ENCODE data around the gene SLC26A11. TPM values are rescaled to one million over a fixed set of nuclear protein-coding genes. Genes with fewer than 3 reads are reported as not detected.

The SLC26A11 gene
- total RNA-seq, 4 donors from 2014 or later = 11.3 to 13.8 (median 12.7) TPM

DNA sequence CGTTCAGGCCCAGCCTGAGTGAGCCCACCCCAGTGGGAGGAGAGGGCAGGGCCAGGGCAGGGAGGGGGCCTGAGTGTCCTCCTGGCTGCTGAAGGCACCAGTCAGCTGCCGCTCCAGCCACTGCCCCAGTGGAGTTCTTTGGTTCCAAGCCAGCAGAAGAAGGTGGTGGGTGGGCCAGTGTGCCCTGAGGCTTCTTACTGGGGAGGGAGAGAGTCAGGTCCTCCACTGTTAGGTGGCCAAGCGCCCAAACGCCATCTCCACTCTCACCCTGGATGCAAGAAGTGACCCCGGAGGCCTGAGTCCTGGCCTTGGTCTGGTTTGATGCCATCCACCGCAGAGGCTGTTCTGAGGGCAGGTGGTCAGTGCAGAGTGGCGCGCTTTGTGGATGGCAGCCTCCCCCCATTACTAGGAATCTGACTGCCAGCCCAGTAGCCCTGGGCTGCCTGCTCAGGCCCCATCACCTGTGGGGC, 42.6 kb downstream of the SLC26A11 start:
- DNase-seq (ENCODE audit: extremely low spot score) = no peak
- Histone ChIP-seq H3K27ac (replicated peaks in 1 of 4) (peak overlapping the region; percentile 96 to 99 (median 98)), H3K36me3 (peaks cover 4 to 32% (median 20%) of the 10 kb centered on the region in 4 donors), H3K4me1 (peaks cover 36 to 54% (median 45%) of the 10 kb centered on the region in 4 donors), H3K9me3 (no peaks in the 10 kb centered on the region), H3K27me3 (no peaks in the 10 kb centered on the region), H3K4me3 (peak overlapping the region; percentile 36 to 93 (median 71))
- intact Hi-C loops (cut with DNase I) = loop anchor here (5.0 kb wide), 1 partner anchor 116 kb away; the partner anchor contains the start of gene EIF4A3
- WGBS = 100% methylated on average over 4 of the region's 8 CpGs
- TF ChIP-seq POLR2AphosphoS5 (IDR thresholded peaks at IDR 0.05) (no peak), POLR2A (IDR thresholded peaks at IDR 0.05; ENCODE audit: low read depth) (no peak), EP300 (IDR thresholded peaks at IDR 0.05) (no peak)
- TF ChIP-seq, protein P1, sequence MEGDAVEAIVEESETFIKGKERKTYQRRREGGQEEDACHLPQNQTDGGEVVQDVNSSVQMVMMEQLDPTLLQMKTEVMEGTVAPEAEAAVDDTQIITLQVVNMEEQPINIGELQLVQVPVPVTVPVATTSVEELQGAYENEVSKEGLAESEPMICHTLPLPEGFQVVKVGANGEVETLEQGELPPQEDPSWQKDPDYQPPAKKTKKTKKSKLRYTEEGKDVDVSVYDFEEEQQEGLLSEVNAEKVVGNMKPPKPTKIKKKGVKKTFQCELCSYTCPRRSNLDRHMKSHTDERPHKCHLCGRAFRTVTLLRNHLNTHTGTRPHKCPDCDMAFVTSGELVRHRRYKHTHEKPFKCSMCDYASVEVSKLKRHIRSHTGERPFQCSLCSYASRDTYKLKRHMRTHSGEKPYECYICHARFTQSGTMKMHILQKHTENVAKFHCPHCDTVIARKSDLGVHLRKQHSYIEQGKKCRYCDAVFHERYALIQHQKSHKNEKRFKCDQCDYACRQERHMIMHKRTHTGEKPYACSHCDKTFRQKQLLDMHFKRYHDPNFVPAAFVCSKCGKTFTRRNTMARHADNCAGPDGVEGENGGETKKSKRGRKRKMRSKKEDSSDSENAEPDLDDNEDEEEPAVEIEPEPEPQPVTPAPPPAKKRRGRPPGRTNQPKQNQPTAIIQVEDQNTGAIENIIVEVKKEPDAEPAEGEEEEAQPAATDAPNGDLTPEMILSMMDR (IDR thresholded peaks at IDR 0.05) = no peak

DNA sequence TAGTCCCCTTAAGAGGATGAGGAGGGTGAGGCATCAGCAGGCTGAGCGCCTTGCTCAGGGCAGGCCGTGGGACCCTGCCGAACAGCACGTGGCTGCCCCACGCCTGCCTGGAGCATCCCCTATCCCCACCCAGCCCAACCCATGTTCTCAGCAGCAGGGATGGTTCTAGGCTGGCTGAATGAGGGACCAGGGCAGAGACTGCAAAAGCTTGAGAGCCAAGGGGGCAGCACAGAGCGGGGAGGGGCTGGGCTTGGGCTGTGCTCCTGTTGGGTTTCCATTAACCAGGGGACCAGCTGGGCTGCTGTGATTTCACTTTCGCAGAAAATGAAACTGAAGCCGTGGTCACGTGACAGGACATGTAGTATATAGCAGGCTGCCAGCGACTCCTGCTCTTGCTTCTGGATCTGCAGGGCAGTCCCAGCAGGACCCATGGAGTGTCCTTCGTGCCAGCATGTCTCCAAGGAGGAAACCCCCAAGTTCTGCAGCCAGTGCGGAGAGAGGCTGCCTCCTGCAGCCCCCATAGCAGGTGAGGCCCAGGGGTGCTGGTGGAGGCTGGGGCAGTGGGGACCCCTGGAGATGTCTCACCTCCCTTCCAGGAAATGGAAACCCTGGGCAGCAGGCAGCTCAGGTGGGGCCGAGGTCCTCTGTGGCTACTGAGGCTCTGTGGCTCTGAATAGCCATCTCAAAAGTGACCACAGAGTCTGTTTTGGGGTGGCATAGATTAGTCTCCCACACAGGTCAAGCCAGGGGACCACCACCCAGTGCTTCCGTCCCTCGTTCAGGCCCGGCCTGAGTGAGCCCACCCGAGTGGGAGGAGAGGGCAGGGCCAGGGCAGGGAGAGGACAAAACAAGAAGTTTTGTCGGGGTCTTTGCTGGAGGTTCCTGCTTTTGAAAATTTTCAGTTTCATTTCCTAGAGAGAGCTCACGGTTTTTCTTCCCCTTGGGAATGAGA, 43.3 kb downstream of the SLC26A11 start:
- Histone ChIP-seq H3K27me3 (no peaks in the 10 kb centered on the region), H3K36me3 (peaks cover 4 to 39% (median 25%) of the 10 kb centered on the region in 4 donors), H3K4me3 (peak overlapping the region; percentile 36 to 59 (median 48)), H3K4me1 (peaks cover 36 to 54% (median 45%) of the 10 kb centered on the region in 4 donors), H3K27ac (replicated peaks in 1 of 4) (peak overlapping the region; percentile 96 to 99 (median 98)), H3K9me3 (no peaks in the 10 kb centered on the region)
- DNase-seq (ENCODE audit: extremely low spot score) = peak; percentile 94
- WGBS = 61% methylated on average over 8 of the region's 19 CpGs
- intact Hi-C loops (cut with DNase I) = loop anchor here (5.0 kb wide), 1 partner anchor 116 kb away; the partner anchor contains the start of gene EIF4A3
- peak in 1 of 2 donors; percentile 71 for TF ChIP-seq POLR2AphosphoS5 (IDR thresholded peaks at IDR 0.05)
- TF ChIP-seq POLR2A (IDR thresholded peaks at IDR 0.05; ENCODE audit: low read depth) = no peak
- no peak for TF ChIP-seq EP300 (IDR thresholded peaks at IDR 0.05)
- TF ChIP-seq, protein P1 (IDR thresholded peaks at IDR 0.05) = peak in 2 of 3 experiments; percentile 19 to 27

DNA sequence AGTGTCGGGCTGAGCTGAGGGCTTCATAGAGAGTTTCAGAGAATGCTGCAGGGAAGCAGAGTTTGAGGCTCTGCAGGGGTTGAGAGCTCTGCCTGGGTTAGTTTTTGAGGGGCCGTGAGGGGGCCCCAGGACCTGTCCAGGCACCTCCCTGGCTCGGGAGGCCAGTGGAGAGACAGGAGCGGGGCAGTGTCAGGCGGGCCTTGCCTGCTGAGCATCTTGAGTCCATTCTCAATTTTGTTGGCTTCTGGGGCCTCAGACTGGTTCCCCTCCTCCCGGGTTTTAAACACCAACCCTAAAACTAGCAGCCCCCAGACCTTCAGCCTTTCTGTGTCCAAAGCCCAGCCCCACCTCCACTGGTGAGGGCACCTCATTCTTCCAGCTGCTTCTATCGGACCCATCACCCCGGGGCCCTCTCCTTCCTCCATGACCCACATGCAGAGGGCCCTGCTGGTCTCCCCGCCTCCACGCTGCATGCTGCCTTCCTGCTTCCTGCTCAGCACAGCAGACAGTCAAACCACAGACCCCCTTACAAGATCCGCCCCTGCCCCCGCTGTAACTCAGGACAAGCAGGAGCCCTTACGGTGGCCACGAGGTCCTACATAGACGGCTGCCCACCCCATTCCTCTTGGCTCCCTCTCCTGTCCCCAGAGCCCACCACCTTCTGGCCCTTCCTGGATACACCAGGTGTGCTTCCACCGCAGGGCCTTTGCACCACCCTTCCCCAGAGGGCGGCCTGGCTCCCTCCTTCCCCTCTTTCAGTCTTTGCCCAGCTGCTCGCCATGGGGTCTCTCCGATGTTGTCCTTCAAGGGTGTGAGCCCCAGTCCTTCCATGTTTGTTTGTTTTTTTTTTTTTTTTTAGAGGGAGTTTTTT, 44.2 kb downstream of the SLC26A11 start:
- intact Hi-C loops (cut with DNase I) = loop anchor here (5.0 kb wide), 1 partner anchor 117 kb away; the partner anchor contains the start of gene EIF4A3
- TF ChIP-seq POLR2A (IDR thresholded peaks at IDR 0.05; ENCODE audit: low read depth) (no peak), POLR2AphosphoS5 (IDR thresholded peaks at IDR 0.05) (no peak), EP300 (IDR thresholded peaks at IDR 0.05) (no peak)
- TF ChIP-seq, protein P1 (IDR thresholded peaks at IDR 0.05) = no peak
- Histone ChIP-seq H3K4me1 (peaks cover 33 to 50% (median 41%) of the 10 kb centered on the region in 4 donors), H3K27me3 (no peaks in the 10 kb centered on the region), H3K36me3 (peaks cover 4 to 48% (median 29%) of the 10 kb centered on the region in 4 donors), H3K27ac (replicated peaks in 1 of 4) (peak overlapping the region; percentile 27 to 99 (median 97)), H3K9me3 (no peaks in the 10 kb centered on the region), H3K4me3 (peak overlapping the region; percentile 36 to 59 (median 48))
- WGBS = 83% methylated on average over 19 of the region's 19 CpGs
- no peak for DNase-seq (ENCODE audit: extremely low spot score)

Measured in esophagus muscularis mucosa (tissue), 4 donors.